Head of caudate nucleus (tissue), 42 donors: Measurements from ENCODE around the gene HPS6.

Source experiments
- DNase-seq, 42 donors: peaks; one replicate each; pipeline versions ENCODE4 v3.0.0 to v3.0.0-alpha.2; 2020 to 2021; ENCODE audit warnings: mixed read lengths in 7 of 42
- intact Hi-C: fragments of 100-400 bp; cut with DNase I; formaldehyde crosslinking; loops from one replicate; pipeline ENCODE4 v1.15.0; 2022

HPS6 gene

GRCh38 chr10:102113956-102114857 lies 49.1 kb downstream of the HPS6 start:
- peak in 9 of 42 donors; percentile 10 to 46 (median 26) for DNase-seq
- intact Hi-C loops, result no loop called here

- intact Hi-C loops, result no loop called here
- DNase-seq, result peak; percentile 84 to 98 (median 95)
These were observed 49.9 kb downstream of the HPS6 start for GRCh38 chr10:102114861-102115618.

- DNase-seq, result no peak
- intact Hi-C loops, result no loop called here
These were observed 50.6 kb downstream of the HPS6 start for GRCh38 chr10:102115775-102116174.

GRCh38 chr10:102116656-102117055 lies 51.5 kb downstream of the HPS6 start:
- intact Hi-C loops, result no loop called here
- no peak for DNase-seq
